Heart right ventricle (tissue), 16 donors: ENCODE measurements around the gene TMEM266. TPM values are rescaled to one million over a fixed set of nuclear protein-coding genes. Genes with fewer than 3 reads are reported as not detected.

ENCODE experiments used
- ATAC-seq, 8 donors: fragments of 200-7000 bp; cut with Tn5 transposase; one replicate each; pipeline ENCODE4 v1.9.1; 2020; ENCODE audit warnings: mild to moderate bottlenecking in 8 of 8, moderate library complexity in 8 of 8, moderate number of reproducible peaks in 1 of 8
- DNase-seq, 2 donors: peaks; one replicate each; pipeline ENCODE4 v3.0.0-alpha.2; 2020
- H3K27ac ChIP-seq, 10 donors: fragments of 200-600 bp; sonication (generic) in 2 of 10; one replicate each; pipeline versions ENCODE4 v1.5.0 to v1.8.0; 2020 to 2022; ENCODE audit warnings: mild to moderate bottlenecking in 3 of 10
- H3K27me3 ChIP-seq, 7 donors: fragments of 200-600 bp; one replicate each; pipeline ENCODE4 v1.8.0; 2021 to 2022; ENCODE audit warnings: mild to moderate bottlenecking in 2 of 7
- H3K36me3 ChIP-seq, 9 donors: fragments of 200-600 bp; sonication (generic) in 1 of 9; one replicate each; pipeline versions ENCODE4 v1.5.0 to v1.8.0; 2020 to 2022; ENCODE audit warnings: mild to moderate bottlenecking in 2 of 9
- H3K4me1 ChIP-seq, 9 donors: fragments of 200-600 bp; sonication (generic) in 1 of 9; one replicate each; pipeline versions ENCODE4 v1.5.0 to v1.8.0; 2020 to 2022; ENCODE audit warnings: mild to moderate bottlenecking in 4 of 9
- H3K4me3 ChIP-seq, 10 donors: fragments of 200-600 bp; sonication (generic) in 2 of 10; one replicate each; pipeline versions ENCODE4 v1.5.0 to v1.8.0; 2020 to 2022; ENCODE audit warnings: mild to moderate bottlenecking in 7 of 10, moderate library complexity in 2 of 10
- H3K9me3 ChIP-seq, 11 donors: fragments of 200-600 bp in 10 of 11; sonication (generic) in 2 of 11; one replicate each; pipeline versions ENCODE4 v1.5.0 to v1.8.0; 2013 to 2022; ENCODE audit warnings: mild to moderate bottlenecking in 2 of 11, control low read depth in 1 of 11, moderate library complexity in 1 of 11
- CTCF ChIP-seq, 9 donors: fragments of 200-600 bp; sonication (generic) in 2 of 9; IDR thresholded peaks; one replicate each; pipeline versions ENCODE4 v1.5.0 to v1.8.0; 2021 to 2022; ENCODE audit warnings: antibody characterized with exemption in 9 of 9, mild to moderate bottlenecking in 5 of 9, moderate library complexity in 1 of 9
- whole genome bisulfite sequencing, 2 donors: extraction: QIAGEN DNeasy Blood & Tissue Kit; methylation state at CpG; one replicate each; pipeline ENCODE4 v1.1.7; 2013; ENCODE audit warnings: inconsistent platforms in 1 of 2; 5-methylcytosine and 5-hydroxymethylcytosine counted together
- intact Hi-C, 10 donors: fragments of 100-400 bp; cut with DNase I; formaldehyde crosslinking; loops; one replicate each; pipeline versions ENCODE4 v1.11.1 to v1.14.2; 2022
- polyA plus RNA-seq, 2 donors: library from polyadenylated mRNA; stranded (reverse); fragments of 200-250 nt; gene quantifications; one replicate each; pipeline ENCODE4 v1.2.3, GENCODE V29; 2013
- total RNA-seq, 10 donors: library from RNA; stranded (reverse); fragmentation: NEBNext Ultra II Directional in 3 of 10; extraction: Animal tissue kit (Norgen Biotek cat#: 25700) in 3 of 10; gene quantifications; one replicate each; pipeline versions ENCODE4 v1.2.1 to v1.2.4, GENCODE V29; 2021 to 2023
- donor health status: Arrhythmogenic right ventricular cardiomyopathy.
- donor health status: ischemic (EF 13 %, LVEDD 7.1; RV severe dilation, severe dysfunction).
- donor health status: healthy with polysubstance abuse.
- donor health status: DM: no; HTN: yes; CAD: no.
- donor health status: DM: no; HTN: no; CAD: no.
- donor health status: ischemic (EF 25% LVEDD 6.9; RV normal size, moderate dysfunction).
- donor health status: ischemic (EF 25% LVEDD 5.7; RV mildly dilated, moderate dysfunction).
- donor health status: healthy.
- donor health status: DM: yes; HTN: yes; CAD: no.
- donor health status: Ischemic cardiomyopathy.
- donor health status: ischemic (EF 35%, LVEDD 5.7; RV mildly dilated, moderate dysfunction).
- donor health status: nonischemic (EF 11% LVEDD 7.7; RV severe dilation, severe dysfunction).
- donor health status: DM: yes; HTN: yes; CAD: no.
- donor health status: PGD.
- donor health status: ischemic (EF 29% LVEDD 5.4; RV normal size, mild dysfunction).
- donor health status: nonischemic (EF 23%, LVEDD 6.1; RV moderate dilation, normal function).

TMEM266 gene
- total and polyA plus RNA-seq, 12 donors, result 0.01 to 0.30 (median 0.15) TPM; not detected in 3

- intact Hi-C loops, result no loop called here
These were observed 150.2 kb downstream of the TMEM266 start for GRCh38 chr15:76209942-76210341.

GRCh38 chr15:76215634-76216033, 155.8 kb downstream of the TMEM266 start:
- intact Hi-C loops, result no loop called here
- no peaks in the 10 kb centered on the region for H3K27me3 ChIP-seq
- 93 to 97% methylated on average over 1 of the region's 1 CpG for WGBS, 2 donors
- ATAC-seq, result no peak
- H3K27ac ChIP-seq, result no peak overlapping the region
- peaks cover 0 to 8% (median 5%) of the 10 kb centered on the region in 9 donors for H3K4me1 ChIP-seq
- peaks cover 0 to 82% (median 32%) of the 10 kb centered on the region in 9 donors for H3K36me3 ChIP-seq
- H3K9me3 ChIP-seq, result peaks cover 0 to 10% (median 0%) of the 10 kb centered on the region in 11 donors
- no peak overlapping the region for H3K4me3 ChIP-seq
- DNase-seq, result no peak
- no peak for TF ChIP-seq CTCF (IDR thresholded peaks at IDR 0.05)

More at GRCh38 chr15:76209942-76210341, 150.2 kb downstream of the TMEM266 start:
- no peak for ATAC-seq
- WGBS, 2 donors, result 87 to 89% methylated on average over 3 of the region's 3 CpGs
- no peak overlapping the region for H3K4me3 ChIP-seq
- H3K4me1 ChIP-seq, result peaks cover 0 to 16% (median 0%) of the 10 kb centered on the region in 9 donors
- H3K36me3 ChIP-seq, result peaks cover 0 to 78% (median 22%) of the 10 kb centered on the region in 9 donors
- no peaks in the 10 kb centered on the region for H3K9me3 ChIP-seq
- H3K27me3 ChIP-seq, result no peaks in the 10 kb centered on the region
- DNase-seq, result no peak
- no peak for TF ChIP-seq CTCF (IDR thresholded peaks at IDR 0.05)
- no peak overlapping the region for H3K27ac ChIP-seq

GRCh38 chr15:76217029-76217881, 157.5 kb downstream of the TMEM266 start:
- Histone ChIP-seq H3K27me3 (no peaks in the 10 kb centered on the region), H3K36me3 (peaks cover 0 to 75% (median 28%) of the 10 kb centered on the region in 9 donors), H3K4me3 (no peak overlapping the region), H3K4me1 (peaks cover 0 to 8% (median 5%) of the 10 kb centered on the region in 9 donors), H3K27ac (no peak overlapping the region), H3K9me3 (peaks cover 0 to 13% (median 0%) of the 10 kb centered on the region in 11 donors)
- DNase-seq, result no peak
- 84 to 87% methylated on average over 7 of the region's 7 CpGs for WGBS, 2 donors
- intact Hi-C loops, result no loop called here
- TF ChIP-seq CTCF (IDR thresholded peaks at IDR 0.05), result no peak
- no peak for ATAC-seq

DNA sequence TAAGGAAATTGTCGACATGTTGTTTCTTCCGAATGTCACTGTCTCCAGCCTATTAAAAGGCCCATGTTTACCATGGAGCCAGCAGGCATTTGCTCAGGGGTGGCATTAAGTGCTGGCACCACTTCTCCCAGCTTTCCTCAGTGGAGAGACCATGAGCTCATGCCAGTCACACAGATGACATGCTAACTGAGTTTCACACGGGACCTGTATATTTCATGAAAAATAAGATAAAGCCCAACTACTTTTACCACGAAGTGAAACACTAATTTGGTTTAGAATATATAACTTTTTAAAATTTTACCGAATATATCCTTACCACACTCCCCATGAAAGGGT, 158.1 kb downstream of the TMEM266 start:
- Histone ChIP-seq H3K27me3 (no peaks in the 10 kb centered on the region), H3K4me3 (no peak overlapping the region), H3K27ac (no peak overlapping the region), H3K9me3 (peaks cover 0 to 13% (median 0%) of the 10 kb centered on the region in 11 donors), H3K36me3 (peaks cover 0 to 75% (median 28%) of the 10 kb centered on the region in 9 donors), H3K4me1 (peaks cover 0 to 8% (median 5%) of the 10 kb centered on the region in 9 donors)
- 95 to 96% methylated on average over 5 of the region's 5 CpGs for WGBS, 2 donors
- intact Hi-C loops, result no loop called here
- ATAC-seq (no peak), DNase-seq (no peak)
- TF ChIP-seq CTCF (IDR thresholded peaks at IDR 0.05), result no peak
